Small intestine (tissue), 7 donors: Measurements from ENCODE around the gene MSI2. TPM values are rescaled to one million over a fixed set of nuclear protein-coding genes. Genes with fewer than 3 reads are reported as not detected.
A peak's percentile ranks its signal among the peaks of the same experiment; 100 is the strongest.

Experiments
- DNase-seq, 2 donors: peaks; one replicate each; pipeline versions ENCODE4 v3.0.0 to v3.0.0-alpha.2; 2013
- FAIRE-seq: peaks from 2 replicates; lab custom pipeline; 2012; peaks lifted over from hg19 to GRCh38; lab: Jason Lieb, UNC
- H3K27ac ChIP-seq, 3 donors: one replicate each; pipeline ENCODE4 v1.5.1; 2013; ENCODE audit warnings: low read length in 2 of 3, mild to moderate bottlenecking in 2 of 3, control low read depth in 1 of 3, inconsistent platforms in 1 of 3, low read depth in 1 of 3, moderate library complexity in 1 of 3
- H3K27me3 ChIP-seq, 3 donors: one replicate each; pipeline ENCODE4 v1.6.1; 2013; ENCODE audit warnings: low read length in 3 of 3, inconsistent platforms in 1 of 3; ENCODE audit not compliant: control insufficient read depth in 3 of 3, insufficient read depth in 3 of 3
- H3K36me3 ChIP-seq, 3 donors: one replicate each; pipeline ENCODE4 v1.6.1; 2013; ENCODE audit warnings: low read length in 3 of 3, inconsistent platforms in 1 of 3, low read depth in 1 of 3, mild to moderate bottlenecking in 1 of 3, moderate library complexity in 1 of 3; ENCODE audit not compliant: control insufficient read depth in 3 of 3, insufficient read depth in 2 of 3
- H3K4me1 ChIP-seq, 3 donors: one replicate each; pipeline ENCODE4 v1.6.1; 2013; ENCODE audit warnings: low read length in 2 of 3, inconsistent platforms in 1 of 3, low read depth in 1 of 3, mild to moderate bottlenecking in 1 of 3, moderate library complexity in 1 of 3; ENCODE audit not compliant: control insufficient read depth in 3 of 3, insufficient read depth in 2 of 3
- H3K4me3 ChIP-seq, 3 donors: one replicate each; pipeline ENCODE4 v1.5.1; 2013; ENCODE audit warnings: low read length in 3 of 3, control low read depth in 1 of 3, inconsistent platforms in 1 of 3, low read depth in 1 of 3, mild to moderate bottlenecking in 1 of 3, moderate library complexity in 1 of 3
- H3K9me3 ChIP-seq, 2 donors: one replicate each; pipeline ENCODE4 v1.6.1; 2013; ENCODE audit warnings: low read depth in 1 of 2, low read length in 1 of 2; ENCODE audit not compliant: control insufficient read depth in 2 of 2, insufficient read depth in 1 of 2
- WGBS, 3 donors: extraction: QIAGEN DNeasy Blood & Tissue Kit; methylation state at CpG; one replicate each; pipeline ENCODE4 v1.1.7; 2013; 5-methylcytosine and 5-hydroxymethylcytosine counted together
- polyA plus RNA-seq, 4 donors: library from polyadenylated mRNA; stranded (reverse) in 3 of 4; unstranded in 1 of 4; fragments of 200-250 nt in 3 of 4; fragments of 120-200 nt in 1 of 4; gene quantifications; one replicate each; pipeline versions ENCODE4 v1.2.1 to v1.2.3, GENCODE V29; 2013
- donor health status: healthy with polysubstance abuse.
- donor health status: control.
- donor health status: control.
- donor health status: Bipolar disorder and iron deficiency.
- donor health status: healthy.

MSI2 gene
- polyA plus RNA-seq, 4 donors = 5.1 to 49.4 (median 12.6) TPM

- Histone ChIP-seq H3K27me3 (no peaks in the 10 kb centered on the region), H3K27ac (peak overlapping the region in 1 of 3 donors; percentile 26), H3K36me3 (peaks cover 0 to 65% (median 2%) of the 10 kb centered on the region in 3 donors), H3K9me3 (no peaks in the 10 kb centered on the region), H3K4me3 (no peak overlapping the region), H3K4me1 (peaks cover 0 to 5% (median 0%) of the 10 kb centered on the region in 3 donors)
- WGBS, 3 donors = 61 to 84% (median 71%) methylated on average over 13 of the region's 13 CpGs
- no peak for DNase-seq
- FAIRE-seq = no peak
These were observed 28.8 kb downstream of the MSI2 start for GRCh38 chr17:57284984-57285646.

DNA sequence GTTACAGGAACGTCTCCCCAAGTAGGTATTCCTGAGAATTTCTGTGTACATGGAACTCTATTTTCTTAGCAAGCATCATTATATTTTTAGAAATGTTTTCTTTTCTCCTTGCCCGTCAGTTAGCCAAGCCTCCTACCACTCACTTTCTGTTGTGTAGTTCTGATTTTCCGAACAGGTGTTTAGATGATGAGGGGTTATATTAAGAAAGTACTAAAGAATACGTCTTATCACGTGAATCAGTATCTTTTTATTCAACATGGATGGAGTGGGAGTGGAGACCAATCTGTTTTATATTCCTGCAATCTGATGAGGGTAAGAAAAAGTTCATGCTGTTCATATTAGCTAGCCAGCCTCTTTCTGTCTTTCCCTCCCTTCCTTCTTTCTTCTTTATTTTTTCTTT is 29.4 kb downstream of the MSI2 start:
- Histone ChIP-seq H3K27ac (peak overlapping the region in 1 of 3 donors; percentile 26), H3K4me1 (peaks cover 0 to 5% (median 0%) of the 10 kb centered on the region in 3 donors), H3K27me3 (no peaks in the 10 kb centered on the region), H3K9me3 (no peaks in the 10 kb centered on the region), H3K4me3 (no peak overlapping the region), H3K36me3 (peaks cover 0 to 60% (median 2%) of the 10 kb centered on the region in 3 donors)
- no peak for DNase-seq
- WGBS, 3 donors = 73 to 78% (median 76%) methylated on average over 5 of the region's 5 CpGs
- FAIRE-seq = no peak

GRCh38 chr17:57286399-57287105 is 30.2 kb downstream of the MSI2 start:
- peaks cover 0 to 56% (median 2%) of the 10 kb centered on the region in 3 donors for H3K36me3 ChIP-seq
- no peaks in the 10 kb centered on the region for H3K9me3 ChIP-seq
- H3K27me3 ChIP-seq = no peaks in the 10 kb centered on the region
- WGBS, 3 donors = 91 to 94% (median 92%) methylated on average over 17 of the region's 17 CpGs
- FAIRE-seq (no peak), DNase-seq (no peak)
- H3K4me1 ChIP-seq = peaks cover 0 to 5% (median 0%) of the 10 kb centered on the region in 3 donors
- H3K4me3 ChIP-seq = no peak overlapping the region
- H3K27ac ChIP-seq = no peak overlapping the region

DNA sequence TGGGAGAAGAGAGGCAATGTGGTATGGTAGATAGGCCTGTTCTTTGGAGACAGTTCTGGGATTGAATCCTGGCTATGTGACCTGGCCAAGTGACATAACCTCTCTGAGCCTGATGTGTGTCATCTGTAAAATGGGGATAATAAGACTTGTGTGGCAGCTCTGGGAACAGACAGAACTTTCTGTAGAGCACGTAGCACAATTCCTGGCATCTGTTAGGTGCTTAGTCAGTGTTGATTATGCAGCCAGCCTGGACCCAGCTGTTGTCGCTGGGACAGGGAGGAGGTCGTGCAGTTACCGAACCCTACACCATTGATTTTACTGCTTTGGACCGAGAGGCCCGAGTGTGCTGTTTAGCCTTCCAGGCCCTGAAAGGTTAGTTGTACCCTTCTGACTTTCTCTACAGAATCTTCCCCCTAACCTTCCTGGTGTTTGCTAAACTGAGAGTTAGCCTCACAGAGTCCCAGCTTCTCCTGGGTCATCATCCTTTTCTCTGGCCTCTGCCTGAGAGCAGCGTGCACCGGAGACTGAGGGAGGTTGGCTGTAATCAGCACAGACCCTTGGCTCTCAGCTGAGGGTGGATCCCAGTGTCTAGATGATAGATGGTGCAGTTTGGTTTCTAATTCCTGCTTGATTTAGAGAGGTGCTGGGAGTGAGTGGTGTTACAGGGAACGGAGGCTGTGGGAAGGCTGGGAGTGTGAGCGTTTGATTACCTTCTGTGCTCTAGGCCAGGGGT is 31.9 kb downstream of the MSI2 start:
- no peak for FAIRE-seq
- Histone ChIP-seq H3K4me3 (no peak overlapping the region), H3K36me3 (peaks cover 0 to 59% (median 2%) of the 10 kb centered on the region in 3 donors), H3K9me3 (no peaks in the 10 kb centered on the region), H3K27me3 (no peaks in the 10 kb centered on the region), H3K27ac (no peak overlapping the region), H3K4me1 (peaks cover 0 to 5% (median 0%) of the 10 kb centered on the region in 3 donors)
- WGBS, 3 donors = 71 to 88% (median 85%) methylated on average over 10 of the region's 10 CpGs
- no peak for DNase-seq

- Histone ChIP-seq H3K36me3 (peaks cover 0 to 57% (median 4%) of the 10 kb centered on the region in 3 donors), H3K27ac (no peak overlapping the region), H3K4me3 (no peak overlapping the region), H3K9me3 (no peaks in the 10 kb centered on the region), H3K4me1 (peaks cover 0 to 5% (median 0%) of the 10 kb centered on the region in 3 donors), H3K27me3 (no peaks in the 10 kb centered on the region)
- DNase-seq (no peak), FAIRE-seq (no peak)
- 70 to 84% (median 73%) methylated on average over 3 of the region's 3 CpGs for WGBS, 3 donors
These were observed 32.4 kb downstream of the MSI2 start for GRCh38 chr17:57288773-57289121.

- no peak overlapping the region for H3K27ac ChIP-seq
- H3K36me3 ChIP-seq = peaks cover 0 to 55% (median 4%) of the 10 kb centered on the region in 3 donors
- H3K27me3 ChIP-seq = no peaks in the 10 kb centered on the region
- H3K4me1 ChIP-seq = peaks cover 0 to 5% (median 0%) of the 10 kb centered on the region in 3 donors
- WGBS, 3 donors = 76 to 87% (median 80%) methylated on average over 5 of the region's 5 CpGs
- H3K4me3 ChIP-seq = no peak overlapping the region
- no peaks in the 10 kb centered on the region for H3K9me3 ChIP-seq
- DNase-seq = no peak
- no peak for FAIRE-seq
These were observed 32.8 kb downstream of the MSI2 start for GRCh38 chr17:57289130-57289529.

GRCh38 chr17:57289613-57290012 is 33.3 kb downstream of the MSI2 start:
- H3K4me3 ChIP-seq = no peak overlapping the region
- no peaks in the 10 kb centered on the region for H3K27me3 ChIP-seq
- DNase-seq (no peak), FAIRE-seq (no peak)
- H3K36me3 ChIP-seq = peaks cover 0 to 58% (median 4%) of the 10 kb centered on the region in 3 donors
- H3K4me1 ChIP-seq = peaks cover 0 to 5% (median 0%) of the 10 kb centered on the region in 3 donors
- H3K9me3 ChIP-seq = no peaks in the 10 kb centered on the region
- WGBS, 3 donors = 82 to 94% (median 83%) methylated on average over 8 of the region's 8 CpGs
- no peak overlapping the region for H3K27ac ChIP-seq

DNA sequence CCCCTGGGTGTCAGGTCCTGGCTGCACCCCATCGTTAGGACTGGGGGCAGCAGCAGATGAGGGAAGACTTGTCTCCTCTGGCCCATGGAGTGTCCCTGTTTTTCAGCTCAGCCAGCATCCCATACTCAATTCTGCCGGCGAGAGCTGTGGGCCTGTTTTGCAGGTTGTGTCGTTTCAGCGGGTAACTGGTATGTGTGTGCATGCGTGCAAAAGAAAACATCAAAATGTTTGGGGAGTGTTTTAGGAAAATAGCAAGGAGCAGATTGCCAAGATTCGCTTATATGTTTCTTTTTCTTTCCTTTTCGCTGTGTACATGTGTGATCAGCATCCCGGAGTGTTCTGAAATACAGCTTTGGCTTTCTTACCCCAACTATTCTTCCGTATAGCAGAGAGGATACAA is 34.7 kb downstream of the MSI2 start:
- Histone ChIP-seq H3K4me1 (peaks cover 0 to 3% (median 3%) of the 10 kb centered on the region in 3 donors), H3K27me3 (no peaks in the 10 kb centered on the region), H3K36me3 (peaks cover 0 to 59% (median 2%) of the 10 kb centered on the region in 3 donors), H3K9me3 (no peaks in the 10 kb centered on the region), H3K4me3 (no peak overlapping the region), H3K27ac (no peak overlapping the region)
- 92 to 97% (median 95%) methylated on average over 10 of the region's 10 CpGs for WGBS, 3 donors
- FAIRE-seq = no peak
- no peak for DNase-seq
